ENCODE data around the gene PEPD.

Gene PEPD

DNA sequence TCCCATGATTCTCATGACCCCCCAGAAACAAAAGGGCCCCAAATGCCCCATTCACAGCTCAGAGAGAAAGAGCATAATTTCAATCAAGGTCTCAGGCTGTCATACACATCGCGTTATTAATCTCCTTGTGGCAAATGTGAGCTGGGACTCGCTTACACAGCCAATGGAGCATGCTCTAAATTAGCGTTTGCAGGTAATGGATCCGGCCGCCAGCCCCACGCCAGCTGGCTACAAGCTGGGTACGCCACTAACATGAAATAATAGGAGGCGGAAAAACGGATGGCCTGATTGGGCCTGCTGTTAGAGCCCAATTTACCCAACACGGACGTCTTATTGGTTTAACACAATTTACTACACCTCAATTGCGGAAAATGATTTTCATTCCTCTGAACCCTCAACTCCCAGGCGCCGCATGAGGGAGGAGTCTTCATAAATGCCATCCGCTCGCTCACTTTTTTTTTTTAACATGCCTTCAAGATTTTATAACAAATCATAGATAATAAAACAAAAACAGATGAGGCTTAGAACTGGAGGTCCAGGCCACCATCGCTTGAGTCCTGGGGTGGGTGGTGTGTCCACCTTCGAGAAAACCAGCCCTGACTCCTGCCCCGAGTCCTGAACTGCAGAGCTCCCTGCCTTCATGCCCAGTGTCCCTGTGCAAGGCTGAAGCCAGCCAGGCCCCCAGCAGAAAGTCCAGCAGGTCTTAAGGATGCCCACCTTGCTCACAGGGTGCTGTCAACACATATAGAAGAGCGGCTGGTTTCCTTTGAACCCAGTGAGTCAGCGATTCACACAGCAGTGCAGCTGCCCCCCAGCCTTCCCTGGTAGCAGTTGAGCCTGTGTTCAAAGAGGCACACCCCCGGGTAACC lies 62.1 kb downstream of the PEPD start:
- Histone ChIP-seq H3K4me1 (ENCODE audit: control insufficient read depth in 1 of 2, insufficient read depth in 1 of 2, low read depth in 1 of 2, low read length in 1 of 2) (no peaks in the 10 kb centered on the region), H3K27ac (no peak overlapping the region), H3K27me3 (no peaks in the 10 kb centered on the region), H3K9me3 (no peaks in the 10 kb centered on the region), H3K4me3 (ENCODE audit: low read depth in 1 of 2, low read length in 1 of 2) (no peak overlapping the region), H3K36me3 (no peaks in the 10 kb centered on the region)
- TF ChIP-seq, protein P1, sequence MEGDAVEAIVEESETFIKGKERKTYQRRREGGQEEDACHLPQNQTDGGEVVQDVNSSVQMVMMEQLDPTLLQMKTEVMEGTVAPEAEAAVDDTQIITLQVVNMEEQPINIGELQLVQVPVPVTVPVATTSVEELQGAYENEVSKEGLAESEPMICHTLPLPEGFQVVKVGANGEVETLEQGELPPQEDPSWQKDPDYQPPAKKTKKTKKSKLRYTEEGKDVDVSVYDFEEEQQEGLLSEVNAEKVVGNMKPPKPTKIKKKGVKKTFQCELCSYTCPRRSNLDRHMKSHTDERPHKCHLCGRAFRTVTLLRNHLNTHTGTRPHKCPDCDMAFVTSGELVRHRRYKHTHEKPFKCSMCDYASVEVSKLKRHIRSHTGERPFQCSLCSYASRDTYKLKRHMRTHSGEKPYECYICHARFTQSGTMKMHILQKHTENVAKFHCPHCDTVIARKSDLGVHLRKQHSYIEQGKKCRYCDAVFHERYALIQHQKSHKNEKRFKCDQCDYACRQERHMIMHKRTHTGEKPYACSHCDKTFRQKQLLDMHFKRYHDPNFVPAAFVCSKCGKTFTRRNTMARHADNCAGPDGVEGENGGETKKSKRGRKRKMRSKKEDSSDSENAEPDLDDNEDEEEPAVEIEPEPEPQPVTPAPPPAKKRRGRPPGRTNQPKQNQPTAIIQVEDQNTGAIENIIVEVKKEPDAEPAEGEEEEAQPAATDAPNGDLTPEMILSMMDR (IDR thresholded peaks at IDR 0.05) = no peak

DNA sequence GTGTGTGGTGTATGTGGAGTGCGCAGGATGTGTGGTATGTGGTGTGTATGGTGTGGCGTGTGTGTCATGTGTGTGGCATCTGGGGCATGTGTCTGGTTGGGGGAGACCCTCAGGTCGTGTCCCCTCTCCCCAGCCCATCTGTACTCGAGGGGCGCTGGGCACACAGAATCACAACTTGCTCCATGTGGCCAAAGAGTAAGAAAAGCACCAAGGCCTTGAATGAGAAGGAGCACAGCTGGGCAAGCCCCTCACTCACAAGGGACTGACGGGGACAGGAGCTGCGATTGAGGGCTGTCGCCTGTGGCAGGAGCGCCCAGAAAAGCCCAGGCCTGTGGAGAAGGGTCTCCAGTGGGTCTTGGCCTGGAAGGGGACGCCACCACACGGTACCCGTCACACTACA lies 62.8 kb downstream of the PEPD start:
- no peaks in the 10 kb centered on the region for H3K27me3 ChIP-seq
- H3K4me3 ChIP-seq (ENCODE audit: low read depth in 1 of 2, low read length in 1 of 2) = no peak overlapping the region
- no peaks in the 10 kb centered on the region for H3K9me3 ChIP-seq
- H3K4me1 ChIP-seq (ENCODE audit: control insufficient read depth in 1 of 2, insufficient read depth in 1 of 2, low read depth in 1 of 2, low read length in 1 of 2) = no peaks in the 10 kb centered on the region
- H3K36me3 ChIP-seq = no peaks in the 10 kb centered on the region
- no peak overlapping the region for H3K27ac ChIP-seq
- TF ChIP-seq, protein P1 (IDR thresholded peaks at IDR 0.05) = no peak

DNA sequence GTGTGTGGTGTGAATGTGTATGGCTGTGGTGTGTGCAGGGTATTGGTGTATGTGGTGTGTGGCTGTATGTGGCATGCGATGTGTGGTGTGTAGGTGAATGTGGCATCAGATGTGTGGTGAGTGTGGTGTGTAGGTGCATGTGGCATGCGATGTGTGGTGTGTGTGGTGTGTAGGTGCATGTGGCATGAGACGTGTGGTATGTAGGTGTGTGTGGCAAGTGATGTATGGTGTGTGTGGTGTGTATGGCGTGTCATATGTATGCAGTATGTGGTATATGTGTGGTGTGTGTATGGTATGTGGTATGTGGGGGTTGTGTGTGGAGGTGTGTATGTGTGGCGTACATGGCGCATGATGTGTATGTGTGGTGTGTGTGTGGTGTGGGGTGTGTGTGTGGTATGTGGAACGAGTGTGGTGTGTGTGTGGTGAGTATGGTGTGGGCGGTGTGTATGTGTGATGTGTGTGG lies 63.4 kb downstream of the PEPD start:
- no peak overlapping the region for H3K27ac ChIP-seq
- no peaks in the 10 kb centered on the region for H3K4me1 ChIP-seq (ENCODE audit: control insufficient read depth in 1 of 2, insufficient read depth in 1 of 2, low read depth in 1 of 2, low read length in 1 of 2)
- H3K36me3 ChIP-seq = no peaks in the 10 kb centered on the region
- H3K4me3 ChIP-seq (ENCODE audit: low read depth in 1 of 2, low read length in 1 of 2) = no peak overlapping the region
- no peaks in the 10 kb centered on the region for H3K9me3 ChIP-seq
- no peaks in the 10 kb centered on the region for H3K27me3 ChIP-seq
- TF ChIP-seq, protein P1 (IDR thresholded peaks at IDR 0.05) = no peak

DNA sequence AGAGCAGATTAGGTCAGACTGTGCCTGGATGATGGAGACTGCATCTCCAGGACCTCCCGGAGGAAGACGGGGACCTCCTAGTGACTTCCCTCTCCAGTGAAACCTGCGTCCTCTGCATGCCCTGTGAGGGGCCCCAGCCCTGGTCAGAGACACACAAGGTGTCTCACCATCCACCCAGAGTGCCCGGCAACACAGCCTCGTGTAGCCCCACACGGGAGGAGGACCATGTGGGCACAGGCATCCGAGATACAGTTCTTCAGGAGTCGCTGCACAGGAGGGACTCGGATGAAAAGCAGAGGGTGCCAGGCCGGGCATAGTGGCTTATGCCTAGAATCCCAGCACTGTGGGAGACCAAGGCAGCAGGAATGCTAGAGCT lies 64.8 kb downstream of the PEPD start:
- no peaks in the 10 kb centered on the region for H3K36me3 ChIP-seq
- no peak overlapping the region for H3K4me3 ChIP-seq (ENCODE audit: low read depth in 1 of 2, low read length in 1 of 2)
- H3K9me3 ChIP-seq = no peaks in the 10 kb centered on the region
- TF ChIP-seq, protein P1 (IDR thresholded peaks at IDR 0.05) = no peak
- H3K27ac ChIP-seq = no peak overlapping the region
- no peaks in the 10 kb centered on the region for H3K27me3 ChIP-seq
- H3K4me1 ChIP-seq (ENCODE audit: control insufficient read depth in 1 of 2, insufficient read depth in 1 of 2, low read depth in 1 of 2, low read length in 1 of 2) = no peaks in the 10 kb centered on the region

DNA sequence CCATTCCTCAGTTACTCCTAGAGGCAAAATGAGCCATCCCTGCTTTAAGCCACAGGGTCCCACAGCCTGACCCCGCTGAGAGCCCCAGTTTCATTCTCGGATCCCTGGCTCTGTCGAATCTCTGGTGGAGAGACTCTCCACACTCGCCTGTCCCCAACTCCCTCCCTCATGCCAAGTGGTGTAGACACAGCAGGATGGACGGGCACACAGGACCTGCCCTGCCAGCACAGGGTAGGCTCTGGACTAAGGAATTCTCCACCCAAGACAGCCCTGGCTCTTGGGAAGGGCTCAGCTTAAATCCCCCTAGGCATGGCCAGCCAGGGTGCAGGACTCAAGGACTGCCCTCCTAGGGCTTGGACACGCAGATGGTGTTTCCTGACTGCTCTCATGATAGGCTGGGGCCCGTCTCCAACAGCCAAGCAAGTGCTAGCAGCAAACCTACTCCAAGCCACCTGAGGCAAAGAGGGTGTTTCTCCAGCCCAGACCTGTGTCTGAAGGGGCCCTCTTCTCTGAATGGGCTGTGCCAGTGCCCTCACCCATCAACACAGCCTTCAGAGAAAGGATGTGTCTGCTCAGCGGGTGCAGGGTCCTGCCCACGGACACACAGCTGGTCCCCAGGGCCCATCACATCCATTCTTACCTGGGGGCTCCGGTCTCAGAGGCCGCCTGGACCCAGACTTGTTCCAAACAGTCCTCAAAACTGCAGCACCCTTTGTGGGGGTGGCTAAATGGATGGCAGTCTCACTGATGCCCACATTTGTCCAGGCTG lies 65.3 kb downstream of the PEPD start:
- H3K4me1 ChIP-seq (ENCODE audit: control insufficient read depth in 1 of 2, insufficient read depth in 1 of 2, low read depth in 1 of 2, low read length in 1 of 2) = no peaks in the 10 kb centered on the region
- no peaks in the 10 kb centered on the region for H3K27me3 ChIP-seq
- no peak overlapping the region for H3K4me3 ChIP-seq (ENCODE audit: low read depth in 1 of 2, low read length in 1 of 2)
- no peaks in the 10 kb centered on the region for H3K36me3 ChIP-seq
- H3K9me3 ChIP-seq = no peaks in the 10 kb centered on the region
- TF ChIP-seq, protein P1 (IDR thresholded peaks at IDR 0.05) = no peak
- H3K27ac ChIP-seq = no peak overlapping the region
